Muscle of arm (tissue), 12 donors: ENCODE results near the gene KLF1. TPM values are rescaled to one million over a fixed set of nuclear protein-coding genes. Genes with fewer than 3 reads are reported as not detected.
"Not testable (repeated sequence)": the region's sequence is repeated elsewhere in the genome, so short reads cannot be mapped to it uniquely, and the experiment has no call there.

ENCODE experiments used
- DNase-seq: peaks from one replicate; pipeline ENCODE4 v3.0.0-alpha.2; 2013
- polyA plus RNA-seq, 12 donors: library from polyadenylated mRNA; unstranded; fragments of 120-200 nt; gene quantifications; one replicate each; pipeline ENCODE4 v1.2.1, GENCODE V29; 2013; ENCODE audit not compliant: insufficient read length in 12 of 12

Gene KLF1
- polyA plus RNA-seq, 12 donors, result 0.15 to 2.8 (median 0.43) TPM; not detected in 2

DNA sequence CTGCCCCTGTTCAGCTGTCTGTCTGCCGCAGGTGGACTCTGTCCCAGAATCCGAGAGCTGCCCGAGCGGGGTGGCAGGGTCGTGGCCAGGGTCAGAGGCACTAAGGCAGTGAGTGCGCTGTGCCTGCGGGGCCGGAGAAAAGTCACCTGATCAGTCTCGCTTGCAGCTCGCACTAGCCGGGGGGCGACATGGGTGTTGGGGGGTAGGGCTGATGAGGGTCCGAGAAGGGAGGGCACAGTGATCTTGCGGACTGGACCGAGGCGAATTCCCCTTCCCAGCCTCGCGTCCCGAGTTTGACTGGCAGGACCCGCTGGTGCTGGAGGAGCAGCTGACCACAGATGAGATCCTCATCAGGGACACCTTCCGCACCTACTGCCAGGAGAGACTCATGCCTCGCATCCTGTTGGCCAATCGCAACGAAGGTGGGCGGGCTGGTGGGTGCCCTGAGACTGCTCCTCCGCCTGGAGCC, 4.6 kb upstream of the KLF1 start:
- DNase-seq, result no peak

DNA sequence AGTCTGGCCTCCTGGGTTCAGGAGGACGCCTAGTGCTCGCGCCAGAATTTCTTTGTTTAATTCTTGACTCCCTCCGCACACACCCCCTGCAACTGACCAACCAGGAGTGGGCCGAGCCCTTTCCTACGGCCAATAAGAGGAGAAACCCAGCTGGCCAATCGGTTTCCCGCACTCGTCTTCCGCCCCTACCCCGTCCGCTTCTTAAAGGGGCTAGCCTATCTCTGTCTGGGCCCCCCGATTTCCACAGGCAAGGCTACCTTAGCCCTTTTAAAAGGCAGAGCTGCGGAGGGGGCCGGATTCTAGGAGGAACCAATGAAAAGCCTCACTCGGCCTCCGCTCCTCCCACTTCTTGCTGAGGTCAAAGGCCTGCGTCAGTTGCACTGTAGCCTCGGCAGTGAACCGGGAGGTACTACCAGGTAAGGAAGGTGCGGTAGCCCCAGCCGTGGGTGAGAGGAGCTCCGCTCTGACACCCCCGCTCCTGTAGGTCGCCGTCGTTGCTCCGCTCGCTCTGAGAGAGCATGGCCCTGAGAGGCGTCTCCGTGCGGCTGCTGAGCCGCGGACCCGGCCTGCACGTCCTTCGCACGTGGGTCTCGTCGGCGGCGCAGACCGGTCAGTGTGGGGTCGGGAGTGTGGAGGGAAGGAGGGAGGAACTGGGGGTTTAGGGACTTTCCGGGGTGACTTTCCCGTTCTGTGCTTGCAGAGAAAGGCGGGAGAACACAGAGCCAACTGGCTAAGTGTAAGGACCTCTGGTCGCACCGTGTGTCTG, 4.0 kb upstream of the KLF1 start, which contains the start of gene GCDH:
Gene GCDH (plus strand): TSS at position 374 of the 766 bp plus-strand sequence. CDS start 145 bp downstream, at position 519.
- peak; percentile 96 for DNase-seq

DNA sequence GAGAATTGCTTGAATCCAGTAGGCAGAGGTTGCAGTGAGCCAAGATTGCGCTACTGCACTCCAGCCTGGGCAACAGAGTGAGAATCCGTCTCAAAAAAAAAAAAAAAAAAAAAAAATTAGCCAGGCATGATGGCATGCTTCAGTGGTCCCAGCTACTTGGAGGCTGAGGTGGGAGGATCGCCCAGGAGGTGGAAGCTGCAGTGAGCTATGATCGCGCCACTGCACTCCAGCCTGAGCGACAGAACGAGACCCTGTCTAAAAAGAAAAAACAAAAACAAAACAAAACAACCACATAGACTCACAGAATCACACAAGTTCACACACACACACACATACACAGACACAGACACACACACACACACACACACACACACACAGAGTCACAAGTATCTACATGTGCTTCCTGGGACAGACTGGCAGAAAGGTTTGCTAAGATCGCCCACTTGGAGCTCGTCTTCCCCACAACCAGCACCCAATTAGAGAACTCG, 3.3 kb upstream of the KLF1 start:
- DNase-seq, result not testable (repeated sequence)

DNA sequence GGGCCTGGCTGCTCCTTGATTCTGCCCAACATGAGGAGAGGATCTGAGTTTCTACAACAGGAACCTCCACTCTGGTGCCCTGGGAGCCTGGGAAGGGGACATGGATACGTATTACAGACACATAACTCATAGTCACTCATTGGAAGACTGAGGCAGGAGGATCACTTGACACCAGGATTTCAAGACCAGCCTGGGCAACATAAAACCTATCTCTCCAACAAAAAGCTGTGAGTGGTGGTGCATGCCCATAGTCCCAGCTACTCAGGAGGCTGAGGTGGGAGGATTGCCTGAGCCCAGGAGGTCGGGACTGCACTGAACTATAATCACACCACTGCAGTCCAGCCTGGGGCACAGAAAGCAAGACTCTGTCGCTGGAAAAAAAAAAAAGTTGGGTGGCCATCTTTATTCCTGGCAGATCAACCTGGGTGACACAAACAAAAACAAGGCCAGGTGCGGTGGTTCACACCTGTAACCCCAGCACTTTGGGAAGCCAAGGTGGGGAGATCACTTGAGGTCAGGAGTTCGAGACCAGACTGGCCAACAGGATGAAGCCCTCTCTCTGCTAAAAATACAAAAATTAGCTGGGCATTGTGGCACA, 1.1 kb upstream of the KLF1 start:
- DNase-seq, result no peak

DNA sequence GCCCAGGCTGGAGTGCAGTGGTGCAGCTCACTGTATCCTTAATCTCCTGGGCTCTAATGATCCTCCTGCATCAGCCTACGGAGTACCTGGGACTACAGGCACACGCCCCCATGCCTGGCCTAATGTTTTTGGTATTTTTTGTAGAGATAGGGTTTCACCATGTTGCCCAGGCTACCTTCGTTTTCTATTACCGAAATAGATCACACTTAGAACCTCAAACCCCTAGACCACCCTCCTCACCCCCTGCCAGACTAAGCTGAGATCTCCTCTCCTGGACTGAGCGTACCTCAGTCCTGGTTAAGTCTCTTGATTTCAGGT, 391 bp downstream of the KLF1 start:
- DNase-seq, result no peak

DNA sequence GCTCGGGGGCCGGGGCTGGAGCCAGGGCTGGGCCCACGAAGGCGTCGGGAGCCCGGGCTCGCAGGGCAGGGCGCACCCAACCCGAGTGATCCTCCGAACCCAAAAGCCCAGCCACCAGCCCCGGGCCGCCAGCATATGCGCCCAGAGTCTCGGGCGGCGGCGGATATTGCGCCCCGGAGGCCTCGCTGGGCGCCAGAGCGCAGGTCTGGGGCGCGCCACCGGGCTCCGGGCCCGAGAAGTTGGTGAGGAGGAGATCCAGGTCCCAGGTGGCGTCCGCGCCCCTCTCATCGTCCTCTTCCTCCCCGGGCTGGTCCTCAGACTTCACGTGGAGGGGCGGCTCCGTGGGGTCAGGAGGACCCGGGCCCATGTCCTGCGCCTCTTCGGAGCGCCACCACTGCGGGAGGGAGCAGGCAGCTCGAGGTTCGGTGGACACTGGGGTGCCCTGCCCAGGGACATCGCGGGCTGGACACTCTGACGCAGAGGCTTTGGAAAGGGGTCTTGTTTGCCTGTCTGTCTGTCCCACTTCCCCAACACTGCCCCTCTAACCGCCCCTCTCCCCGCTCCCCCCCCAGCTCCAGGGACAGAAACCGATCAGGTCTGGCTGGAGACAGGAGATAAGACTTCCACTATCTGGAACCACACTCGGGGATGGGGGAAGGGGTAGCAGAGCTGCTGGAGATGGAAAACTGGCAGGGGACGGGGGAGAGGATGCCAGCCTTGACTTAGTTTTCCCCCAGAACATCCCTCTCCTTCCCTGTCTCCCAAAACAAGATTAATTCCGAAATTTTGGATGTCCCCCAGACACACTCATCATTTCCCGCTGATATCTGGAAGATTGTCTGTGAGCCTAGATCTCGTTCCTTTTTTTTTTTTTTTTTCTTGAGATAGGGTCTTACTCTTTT, 1.0 kb downstream of the KLF1 start:
- DNase-seq, result no peak

DNA sequence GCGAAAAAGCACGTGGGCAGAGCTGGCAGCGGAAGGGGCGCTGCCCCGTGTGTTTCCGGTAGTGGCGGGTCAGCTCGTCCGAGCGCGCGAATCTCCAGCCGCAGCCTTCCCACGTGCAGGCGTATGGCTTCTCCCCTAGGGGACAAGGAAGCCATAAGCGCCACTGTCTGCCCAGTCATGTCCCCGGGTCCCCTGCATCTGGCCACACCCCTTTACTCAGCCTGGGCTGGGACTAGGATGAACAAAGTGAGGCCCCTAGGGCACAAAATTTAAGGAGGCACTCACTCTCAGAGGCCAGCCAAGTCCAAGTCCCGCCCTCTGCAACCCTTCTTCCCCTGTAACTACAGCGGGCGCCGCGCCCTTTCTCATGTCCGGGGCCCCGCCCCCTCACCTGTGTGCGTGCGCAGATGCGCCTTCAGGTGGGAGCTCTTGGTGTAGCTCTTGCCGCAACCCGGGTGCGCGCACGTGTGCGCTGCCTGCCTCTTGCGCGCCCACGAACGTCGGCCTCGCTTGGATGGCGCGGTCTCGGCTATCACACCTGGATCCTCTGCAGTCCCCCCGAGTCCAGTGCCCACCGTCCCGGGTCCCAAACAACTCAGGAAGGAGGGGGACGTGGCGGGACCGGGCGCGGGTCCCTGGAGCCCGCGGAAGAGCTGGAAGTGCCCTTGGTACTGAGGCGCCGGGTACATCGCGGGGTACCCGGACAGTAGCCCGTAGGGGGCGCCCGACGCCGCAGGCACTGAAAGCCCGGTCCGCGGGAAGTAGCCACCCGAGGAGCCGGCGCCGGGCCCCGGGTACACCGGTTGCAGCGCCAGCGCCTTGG, 1.9 kb downstream of the KLF1 start:
- DNase-seq, result no peak

DNA sequence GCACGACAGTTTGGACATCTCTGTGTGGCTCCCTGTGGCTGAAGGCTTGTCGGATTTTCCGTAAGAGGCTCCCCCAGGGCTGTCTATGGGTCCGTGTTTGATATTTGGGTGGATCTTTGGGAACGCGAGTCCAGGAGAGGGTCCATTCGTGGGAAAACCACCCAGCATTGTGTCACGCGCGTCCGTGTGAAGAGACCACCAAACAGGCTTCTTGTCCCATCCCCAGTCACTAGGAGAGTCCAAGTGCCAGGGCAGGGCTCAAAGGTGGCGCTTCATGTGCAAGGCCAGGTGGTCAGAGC, 2.4 kb downstream of the KLF1 start:
- no peak for DNase-seq

DNA sequence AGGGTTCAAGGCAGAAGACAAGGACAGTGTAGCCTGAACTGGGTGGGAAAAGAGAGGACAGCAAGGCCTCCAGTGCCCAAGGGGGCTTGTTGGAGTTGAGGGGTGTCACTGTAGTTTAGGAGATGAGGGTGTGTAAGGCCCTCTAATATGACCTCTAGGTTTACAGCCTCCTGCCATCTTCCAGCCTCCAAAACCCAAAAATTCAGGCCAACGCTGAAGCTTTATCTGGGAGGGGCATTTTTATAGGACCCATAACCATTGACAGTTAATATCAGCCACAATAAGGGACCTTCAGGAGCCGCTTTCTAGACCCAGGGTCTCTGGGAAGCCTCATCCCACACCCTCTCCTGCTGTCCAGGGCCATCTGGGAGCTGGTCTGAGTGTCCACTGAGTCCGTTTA, 2.8 kb downstream of the KLF1 start:
- no peak for DNase-seq

DNA sequence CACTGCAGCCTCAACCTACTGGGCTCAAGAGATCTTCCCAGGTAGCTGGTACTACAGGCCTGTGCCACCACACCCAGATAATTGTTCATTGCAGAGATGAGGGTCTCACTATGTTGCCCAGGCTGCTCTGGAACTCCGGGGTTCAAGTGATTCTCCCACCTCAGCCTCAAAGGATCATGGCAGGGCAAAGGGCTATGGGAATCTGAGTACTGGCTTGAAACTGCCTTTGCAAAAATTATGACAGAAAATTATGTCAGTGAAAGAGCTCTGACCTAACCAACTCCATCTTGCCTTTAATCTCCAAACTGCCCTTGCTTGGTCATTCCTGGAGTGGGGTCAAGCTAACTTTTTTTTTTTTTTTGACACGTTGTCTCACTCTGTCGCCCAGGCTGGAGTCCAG, 4.4 kb downstream of the KLF1 start:
- DNase-seq, result no peak

DNA sequence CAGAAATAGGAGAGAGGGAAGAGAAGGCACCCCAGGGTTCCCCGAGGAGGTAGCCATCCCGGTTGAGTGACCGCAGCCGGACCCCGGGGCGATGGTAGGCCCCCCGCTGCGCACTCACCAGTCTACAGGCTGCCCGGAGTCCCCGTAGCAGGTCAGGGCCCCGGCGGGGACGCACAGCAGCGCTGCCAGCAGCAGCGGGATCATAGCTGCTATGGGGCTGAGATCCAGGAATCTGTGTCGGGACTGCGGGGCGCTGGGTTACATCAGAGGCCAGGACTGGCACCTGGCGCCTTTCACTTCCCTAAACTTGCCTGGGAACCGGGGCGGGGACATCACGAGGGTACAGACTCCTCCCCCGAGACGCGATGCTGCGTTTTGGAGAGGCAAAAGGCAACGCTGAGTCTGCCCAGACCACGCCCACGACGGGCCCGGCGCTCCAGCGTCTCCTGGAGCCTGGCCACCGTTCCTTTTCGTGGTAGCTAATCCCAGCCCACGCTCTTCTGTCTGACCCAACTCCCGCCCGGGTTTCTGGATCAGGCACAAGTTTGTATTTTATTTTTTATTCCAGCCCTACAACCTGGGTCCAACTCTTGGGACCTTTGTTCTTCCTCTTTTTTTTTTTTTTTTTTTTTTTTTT, 5.7 kb downstream of the KLF1 start, which contains the start of gene DNASE2:
Gene DNASE2 (minus strand): TSS at position 278 of the 637 bp plus-strand sequence. CDS start 74 bp downstream, at position 204.
- peak; percentile 91 for DNase-seq

DNA sequence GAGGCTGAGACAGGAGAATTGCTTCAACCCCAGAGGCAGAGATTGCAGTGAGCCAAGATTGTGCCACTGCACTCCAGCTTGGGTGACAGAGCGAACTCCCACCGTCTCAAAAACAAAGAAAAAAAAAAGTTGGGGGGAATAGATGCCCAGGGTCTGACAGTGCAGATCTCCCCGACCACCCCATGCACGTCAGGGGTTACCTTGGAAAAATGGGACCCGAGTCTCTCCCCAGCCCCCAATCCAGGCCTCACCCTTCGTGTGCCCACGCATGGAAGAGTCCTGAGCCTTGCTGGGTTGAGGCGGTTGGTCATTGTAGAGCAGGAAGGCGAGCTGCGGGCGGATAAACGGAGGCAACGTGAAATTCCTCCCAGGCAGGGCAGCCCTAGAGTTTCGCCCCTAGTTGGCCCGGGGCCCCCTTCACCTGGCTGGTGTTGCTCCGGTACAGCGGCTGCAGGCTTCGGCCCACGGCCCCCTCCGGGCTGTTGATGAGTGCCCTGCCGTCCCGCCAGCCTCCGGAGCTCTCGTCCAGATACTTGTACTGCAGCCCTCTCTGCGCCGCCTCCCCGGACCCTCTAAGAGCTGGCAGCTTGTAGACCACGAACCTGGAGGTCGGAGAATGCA, 6.3 kb downstream of the KLF1 start:
- no peak for DNase-seq

DNA sequence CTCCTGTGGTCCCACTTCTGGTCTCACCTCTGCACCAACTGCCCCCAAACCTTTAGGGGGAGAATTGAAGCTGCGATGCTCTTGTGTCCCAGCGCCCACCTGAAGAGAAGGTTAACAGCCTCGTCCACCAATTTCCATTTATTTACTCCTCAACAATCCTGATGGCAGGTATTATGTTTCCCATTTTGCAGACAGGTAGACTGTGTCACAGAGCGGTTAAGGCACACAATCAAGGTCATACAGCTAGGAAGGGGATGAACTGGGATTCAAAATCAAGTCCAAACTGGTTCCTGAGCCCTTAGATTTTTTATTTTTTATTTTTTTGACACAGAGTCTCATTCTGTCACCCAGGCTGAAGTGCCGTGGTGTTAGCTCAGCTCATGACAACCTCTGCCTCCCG, 11.9 kb downstream of the KLF1 start:
- no peak for DNase-seq

DNA sequence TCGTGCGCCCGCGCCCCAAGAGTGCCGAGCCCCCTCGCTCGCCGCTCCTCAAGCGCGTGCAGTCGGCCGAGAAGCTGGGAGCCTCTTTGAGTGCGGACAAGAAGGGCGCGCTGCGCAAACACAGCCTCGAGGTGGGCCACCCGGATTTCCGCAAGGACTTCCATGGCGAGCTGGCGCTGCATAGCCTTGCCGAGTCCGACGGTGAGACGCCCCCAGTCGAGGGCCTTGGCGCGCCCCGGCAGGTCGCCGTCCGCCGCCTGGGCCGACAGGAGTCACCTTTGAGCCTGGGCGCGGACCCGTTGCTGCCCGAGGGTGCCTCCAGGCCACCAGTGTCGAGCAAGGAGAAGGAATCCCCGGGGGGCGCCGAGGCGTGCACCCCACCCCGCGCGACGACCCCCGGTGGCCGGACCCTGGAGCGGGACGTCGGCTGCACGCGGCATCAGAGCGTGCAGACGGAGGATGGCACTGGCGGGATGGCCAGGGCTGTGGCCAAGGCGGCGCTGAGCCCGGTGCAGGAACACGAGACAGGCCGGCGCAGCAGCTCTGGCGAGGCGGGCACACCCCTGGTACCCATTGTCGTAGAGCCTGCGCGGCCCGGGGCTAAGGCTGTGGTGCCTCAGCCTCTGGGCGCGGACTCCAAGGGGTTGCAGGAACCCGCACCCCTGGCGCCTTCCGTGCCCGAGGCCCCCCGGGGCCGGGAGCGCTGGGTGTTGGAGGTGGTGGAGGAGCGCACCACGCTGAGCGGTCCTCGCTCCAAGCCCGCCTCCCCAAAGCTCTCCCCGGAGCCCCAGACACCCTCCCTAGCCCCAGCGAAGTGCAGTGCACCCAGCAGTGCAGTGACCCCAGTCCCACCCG, 12.9 kb downstream of the KLF1 start:
- no peak for DNase-seq

DNA sequence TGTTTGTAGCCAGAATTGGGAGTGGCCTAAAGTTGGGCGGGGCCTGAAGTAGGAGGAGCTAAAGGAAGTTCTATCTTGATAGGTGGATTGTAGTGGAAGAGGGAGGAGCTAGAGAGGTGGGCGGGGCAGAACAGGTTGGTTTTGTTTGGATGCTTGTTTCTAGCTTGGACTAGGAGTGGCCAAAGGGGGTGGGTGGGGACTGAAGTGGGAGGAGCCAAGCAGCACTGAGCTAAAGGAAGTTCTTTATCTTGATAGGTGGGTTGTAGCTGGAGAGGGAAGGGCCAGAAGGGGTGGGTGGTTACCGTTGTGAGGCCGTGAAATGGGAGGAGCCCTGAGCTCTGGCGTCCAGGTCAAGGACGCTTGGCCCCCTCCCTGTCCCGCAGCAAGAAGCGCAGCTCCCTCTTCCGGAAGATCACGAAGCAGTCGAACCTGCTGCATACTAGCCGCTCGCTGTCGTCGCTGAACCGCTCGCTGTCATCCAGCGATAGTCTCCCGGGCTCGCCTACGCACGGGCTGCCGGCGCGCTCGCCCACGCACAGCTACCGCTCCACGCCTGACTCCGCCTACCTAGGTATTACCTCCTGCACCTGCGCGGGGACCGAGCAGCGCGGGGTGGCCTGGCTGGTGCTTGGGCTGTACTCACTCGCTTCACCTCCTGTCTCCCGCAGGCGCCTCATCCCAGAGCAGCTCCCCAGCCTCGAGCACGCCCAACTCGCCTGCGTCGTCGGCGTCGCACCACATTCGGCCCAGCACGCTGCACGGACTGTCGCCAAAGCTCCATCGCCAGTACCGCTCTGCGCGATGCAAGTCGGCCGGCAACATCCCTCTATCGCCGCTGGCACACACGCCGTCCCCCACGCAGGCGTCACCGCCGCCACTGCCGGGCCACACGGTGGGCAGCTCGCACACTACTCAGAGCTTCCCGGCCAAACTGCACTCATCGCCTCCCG, 13.8 kb downstream of the KLF1 start:
- DNase-seq, result no peak

DNA sequence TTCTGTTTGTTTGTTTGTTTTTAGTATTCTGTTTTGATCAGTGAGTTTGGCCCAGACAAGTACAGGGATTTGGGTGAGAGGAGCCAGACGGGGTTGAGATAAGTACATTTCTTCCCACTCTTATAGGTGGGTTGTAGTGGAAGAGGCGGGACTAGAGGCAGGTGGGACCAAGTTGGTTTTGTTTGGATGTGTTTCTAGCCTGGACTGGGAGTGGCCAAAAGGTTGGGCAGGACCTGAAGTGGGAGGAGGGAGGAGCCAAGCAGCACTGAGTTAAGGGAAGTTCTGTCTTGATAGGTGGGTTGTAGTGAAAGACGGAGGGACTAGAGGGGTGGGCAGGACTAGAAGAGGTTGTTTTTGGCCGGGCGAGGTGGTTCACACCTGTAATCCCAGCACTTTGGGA, 14.7 kb downstream of the KLF1 start:
- DNase-seq, result no peak

DNA sequence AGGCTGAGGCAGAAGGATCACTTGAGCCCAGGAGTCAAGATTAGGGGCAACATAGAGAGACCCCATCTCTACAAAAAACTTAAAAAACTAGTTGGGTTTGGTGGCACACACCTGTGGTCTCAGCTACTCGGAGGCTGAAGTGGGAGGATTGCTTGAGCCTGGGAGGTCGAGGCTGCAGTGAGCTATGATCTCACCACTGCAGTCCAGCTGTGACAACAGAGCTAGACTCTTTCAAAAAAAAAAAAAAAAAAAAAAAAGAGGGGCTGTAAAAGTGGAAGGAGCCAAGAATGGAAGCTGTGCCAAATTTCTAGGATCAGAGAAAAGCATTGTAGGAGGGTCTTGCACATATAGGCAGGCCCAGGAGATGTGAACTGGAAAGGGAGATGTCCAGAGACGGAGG, 15.3 kb downstream of the KLF1 start:
- DNase-seq, result no peak

DNA sequence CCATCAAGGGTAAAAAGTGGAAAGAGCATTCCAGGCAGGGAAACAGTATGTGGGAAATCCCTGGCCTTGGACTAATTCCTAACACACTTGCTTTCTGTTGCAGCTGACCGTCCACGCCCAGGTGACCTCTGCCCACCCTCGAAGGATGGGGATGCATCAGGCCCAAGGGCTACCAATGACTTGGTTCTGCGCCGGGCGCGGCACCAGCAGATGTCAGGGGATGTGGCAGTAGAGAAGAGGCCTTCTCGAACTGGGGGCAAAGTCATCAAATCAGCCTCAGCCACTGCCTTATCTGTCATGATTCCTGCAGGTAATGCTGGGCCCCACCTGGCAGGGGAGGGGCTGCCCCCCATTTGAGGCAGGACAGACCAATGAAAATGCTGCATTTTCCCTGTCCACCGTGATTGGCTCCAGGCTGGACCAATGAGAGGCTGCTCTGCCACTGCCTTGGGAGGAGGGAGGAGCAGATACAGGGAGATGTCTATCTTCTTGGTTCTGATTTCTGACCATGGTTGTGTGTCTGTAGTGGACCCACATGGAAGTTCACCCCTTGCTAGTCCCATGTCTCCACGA, 18.4 kb downstream of the KLF1 start:
- no peak for DNase-seq
